GM12878 (cell line): ENCODE results near the gene AXIN1. TPM values are rescaled to one million over a fixed set of nuclear protein-coding genes. Genes with fewer than 3 reads are reported as not detected.

Experiments
- ATAC-seq: fragments of 200-7000 bp; cut with Tn5 transposase; 3 replicates; pipeline ENCODE4 v1.9.1; 2020; ENCODE audit warnings: mild to moderate bottlenecking, moderate library complexity
- BruUV-seq: library from RNA; stranded (reverse); fragments of 400-500 nt; replicated peaks from 2 replicates; lab custom pipeline; 2021; lab: Mats Ljungman, UMichigan
- CTCF ChIA-PET: fragments of 300-600 bp; sonication (Branson Sonifier 250); formaldehyde crosslinking; extraction: SDS; loops from one replicate; lab custom pipeline; 2021; ENCODE audit warnings: inconsistent platforms; lab: Yijun Ruan, JAX
- POLR2A ChIA-PET: fragments of 350-600 bp; formaldehyde crosslinking; extraction: SDS; loops from one replicate; lab custom pipeline; 2021; ENCODE audit warnings: inconsistent platforms; lab: Charles Lee
- RAD21 ChIA-PET: fragments of 300-600 bp; sonication (Branson Sonifier 250); formaldehyde crosslinking; loops from one replicate; lab custom pipeline; 2023; ENCODE audit warnings: antibody characterized with exemption; ENCODE audit not compliant: unreplicated experiment; lab: Charles Lee
- SMC1A ChIA-PET: fragments of 300-600 bp; sonication (Branson Sonifier 250); formaldehyde crosslinking; loops from one replicate; lab custom pipeline; 2023; ENCODE audit not compliant: unreplicated experiment, uncharacterized antibody; lab: Charles Lee
- DNase-seq: peaks from one replicate; pipeline ENCODE4 v3.0.0-alpha.2; 2011; ENCODE audit warnings: low read depth, low spot score
- FAIRE-seq: peaks from 3 replicates; lab custom pipeline; 2011; peaks lifted over from hg19 to GRCh38; lab: Jason Lieb, UNC
- H2AFZ ChIP-seq: 2 replicates; pipeline ENCODE4 v1.6.0; 2011; ENCODE audit warnings: low read depth, low read length, control low read depth; ENCODE audit not compliant: control insufficient read depth
- H3K27ac ChIP-seq: 2 replicates; pipeline ENCODE4 v1.5.1; 2011; ENCODE audit warnings: control low read depth; ENCODE audit not compliant: control insufficient read depth, insufficient read depth
- H3K27me3 ChIP-seq, 2 experiments: replicated peaks in 1 of 2; 2 replicates each; pipeline versions ENCODE4 v1.6.0 to v1.6.1; 2011; ENCODE audit warnings: low read length in 1 of 2; ENCODE audit not compliant: control insufficient read depth in 2 of 2, insufficient read depth in 2 of 2
- H3K36me3 ChIP-seq, 2 experiments: 2 replicates each; pipeline ENCODE4 v1.5.1; 2011; ENCODE audit warnings: low read length in 1 of 2; ENCODE audit not compliant: control insufficient read depth in 2 of 2, insufficient read depth in 2 of 2
- H3K4me1 ChIP-seq: 2 replicates; pipeline ENCODE4 v1.6.1; 2011; ENCODE audit warnings: mild to moderate bottlenecking, low read length, moderate library complexity, mixed read lengths; ENCODE audit not compliant: control insufficient read depth, insufficient read depth
- H3K4me2 ChIP-seq: 2 replicates; pipeline ENCODE4 v1.6.0; 2011; ENCODE audit warnings: control low read depth; ENCODE audit not compliant: control insufficient read depth, insufficient read depth
- H3K4me3 ChIP-seq: fragments of 200-600 bp; sonication (generic); 2 replicates; pipeline ENCODE4 v1.5.1; 2016
- H3K79me2 ChIP-seq: 2 replicates; pipeline ENCODE4 v1.6.0; 2011; ENCODE audit warnings: low read length; ENCODE audit not compliant: control insufficient read depth, insufficient read depth
- H3K9ac ChIP-seq: 2 replicates; pipeline ENCODE4 v1.8.0; 2011; ENCODE audit warnings: low read length, control low read depth, mixed read lengths; ENCODE audit not compliant: control insufficient read depth, insufficient read depth
- H3K9me3 ChIP-seq: replicated peaks from 3 replicates; pipeline ENCODE4 v1.5.1; 2011; ENCODE audit warnings: mild to moderate bottlenecking, low read length; ENCODE audit not compliant: control insufficient read depth, insufficient read depth
- H4K20me1 ChIP-seq: 2 replicates; pipeline ENCODE4 v1.6.0; 2011; ENCODE audit not compliant: control insufficient read depth, insufficient read depth
- BCL3 ChIP-seq: IDR thresholded peaks from 2 replicates; pipeline ENCODE4 v1.6.1; 2011; ENCODE audit warnings: borderline replicate concordance, low read depth, mild to moderate bottlenecking, moderate library complexity, low read length; ENCODE audit not compliant: insufficient read depth, poor library complexity, severe bottlenecking
- FOXK2 ChIP-seq: fragments of 450-650 bp; IDR thresholded peaks from 2 replicates; pipeline ENCODE4 v1.6.1; 2017; ENCODE audit warnings: mild to moderate bottlenecking, moderate library complexity
- KAT2A ChIP-seq: conservative IDR thresholded peaks from 2 replicates; pipeline ENCODE4 v1.6.1; 2011; ENCODE audit warnings: low read depth, low read length; ENCODE audit not compliant: control insufficient read depth
- MTA2 ChIP-seq: fragments of 450-650 bp; IDR thresholded peaks from 2 replicates; pipeline ENCODE4 v1.6.1; 2016; ENCODE audit warnings: low read depth, mild to moderate bottlenecking, moderate library complexity
- PAX5 ChIP-seq: IDR thresholded peaks from 2 replicates; pipeline ENCODE4 v1.6.1; 2011; ENCODE audit warnings: low read depth, low read length, borderline replicate concordance
- RAD21 ChIP-seq: IDR thresholded peaks from 2 replicates; pipeline ENCODE4 v1.6.1; 2011; ENCODE audit warnings: mild to moderate bottlenecking, low read depth, low read length, moderate library complexity; ENCODE audit not compliant: insufficient read depth
- RELA ChIP-seq: fragments of 450-650 bp; IDR thresholded peaks from 2 replicates; pipeline ENCODE4 v1.8.0; 2014; ENCODE audit warnings: borderline replicate concordance; ENCODE audit not compliant: partially characterized antibody
- SMARCA5 ChIP-seq: fragments of 450-650 bp; IDR thresholded peaks from 2 replicates; pipeline ENCODE4 v1.6.1; 2017; ENCODE audit warnings: mild to moderate bottlenecking
- TCF12 ChIP-seq: IDR thresholded peaks from 2 replicates; pipeline ENCODE4 v1.6.1; 2011; ENCODE audit warnings: low read depth, mild to moderate bottlenecking, low read length
- TCF3 ChIP-seq: IDR thresholded peaks from 2 replicates; pipeline ENCODE4 v1.6.1; 2012; ENCODE audit warnings: low read depth, mild to moderate bottlenecking, low read length, borderline replicate concordance; ENCODE audit not compliant: insufficient read depth
- USF1 ChIP-seq: IDR thresholded peaks from 2 replicates; pipeline ENCODE4 v1.6.1; 2011; ENCODE audit warnings: borderline replicate concordance, low read depth, mild to moderate bottlenecking, moderate library complexity, mixed read lengths, low read length; ENCODE audit not compliant: insufficient read depth; ENCODE audit errors: extremely low read length
- ZNF207 ChIP-seq: fragments of 450-650 bp; IDR thresholded peaks from 2 replicates; pipeline ENCODE4 v1.6.1; 2014; ENCODE audit warnings: antibody characterized with exemption, mild to moderate bottlenecking, borderline replicate concordance
- WGBS: methylation state at CpG from one replicate; pipeline ENCODE4 v1.1.6; 2016; ENCODE audit warnings: low lambda C conversion rate; ENCODE audit not compliant: insufficient replicate concordance, insufficient coverage; ENCODE audit errors: missing lambda C conversion rate; 5-methylcytosine and 5-hydroxymethylcytosine counted together
- in situ Hi-C: fragments of 300-500 bp; cut with MboI; formaldehyde crosslinking; loops from 9 replicates; pipeline ENCODE4 v1.14.3; 2018; ENCODE audit warnings: mixed read lengths
- intact Hi-C: fragments of 100-400 bp; cut with micrococcal nuclease; formaldehyde crosslinking; loops from one replicate; pipeline ENCODE4 v1.14.2; 2022; ENCODE audit not compliant: unreplicated experiment
- polyA plus RNA-seq, 11 experiments: library from polyadenylated mRNA; depleted of rRNA in 4 of 11; unstranded in 6 of 11; stranded (reverse) in 5 of 11; fragments of >200 nt; fragmentation: Nextera tagmentation in 4 of 11; fragmentation: Illumina TruSeq in 1 of 11; extraction: Ambion mirVana in 4 of 11; extraction: Trizol in 1 of 11; gene quantifications; 1 replicate in 1 of 11; 2 replicates in 10 of 11; pipeline versions ENCODE4 v1.2.1 to v1.2.3, GENCODE V29; 2011 to 2016; ENCODE audit warnings: inconsistent platforms in 2 of 11, missing spikeins in 2 of 11, low read depth in 1 of 11
- total RNA-seq, 4 experiments: library from RNA; depleted of rRNA in 3 of 4; stranded (reverse); fragments of >200 nt in 3 of 4; fragmentation: Illumina TruSeq in 1 of 4; extraction: Trizol in 1 of 4; gene quantifications; 2 replicates each; pipeline versions ENCODE4 v1.2.1 to v1.2.3, GENCODE V29; 2013 to 2021
- TF ChIP-seq, protein P1 (sequence below): IDR thresholded peaks from 2 replicates; pipeline ENCODE4 v1.6.1; 2011; ENCODE audit warnings: mild to moderate bottlenecking, low read depth, low read length, moderate library complexity; ENCODE audit not compliant: insufficient replicate concordance

Gene AXIN1
- total and polyA plus RNA-seq, 10 of the 15 experiments (the other 5 are each of a cell fraction or from before 2014, with no cell fraction given) = 0.26 to 27.1 (median 7.7) TPM

DNA sequence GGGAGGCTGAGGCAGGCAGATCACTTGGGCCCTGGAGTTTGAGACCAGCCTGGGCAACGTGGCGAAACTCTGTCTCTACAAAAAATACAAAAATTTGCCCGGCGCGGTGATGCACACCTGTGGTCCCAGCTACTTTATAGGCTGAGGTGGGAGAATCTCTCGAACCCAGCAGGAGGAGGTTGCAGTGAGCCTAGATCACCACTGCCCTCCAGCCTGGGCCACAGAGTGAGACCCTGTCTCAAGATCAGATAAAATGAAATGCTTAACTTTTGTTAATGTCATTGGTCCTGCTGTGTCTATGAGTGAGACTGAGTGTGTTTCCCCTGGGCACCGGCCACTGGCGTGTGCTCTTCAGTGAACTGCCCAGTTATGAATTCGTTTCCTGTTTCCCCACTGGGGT is 107.4 kb downstream of the AXIN1 start (continued):
- TF ChIP-seq USF1 (no peak), TCF12 (no peak), RAD21 (no peak), MTA2 (no peak), RELA (no peak), KAT2A (no peak), PAX5 (no peak)

DNA sequence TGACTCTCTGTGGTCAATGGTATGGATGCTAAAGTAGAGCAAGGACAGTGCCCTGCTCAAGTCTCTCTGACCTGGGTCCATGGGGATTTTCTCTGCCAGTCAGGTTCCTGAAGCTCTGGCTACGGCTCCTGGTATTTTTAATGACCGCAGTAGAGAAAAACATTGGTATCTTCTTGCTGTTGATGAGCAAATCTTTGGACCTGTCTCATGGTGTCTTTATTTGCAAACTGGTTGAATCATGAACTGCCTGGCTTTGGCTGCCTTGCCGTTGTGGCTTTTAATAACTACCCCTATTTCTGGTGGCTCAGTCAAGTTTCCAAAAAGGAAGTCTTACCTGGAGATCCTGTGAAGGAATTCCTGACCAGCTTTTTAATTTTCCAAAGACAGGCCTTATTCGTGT is 109.2 kb downstream of the AXIN1 start:
- intact Hi-C loops = no loop called here
- no peak for FAIRE-seq
- ChIA-PET POLR2A (no interaction called here), CTCF (interaction anchor here (1.8 kb wide), 1 partner anchor 8 kb away, joined by 6 read pairs; the partner anchor contains the start of gene FAM234A), RAD21 (interaction anchor here (1.0 kb wide), 1 partner anchor 8 kb away, joined by 4 read pairs; the partner anchor contains the start of gene FAM234A), SMC1A (interaction anchor here (1.1 kb wide), 2 partner anchors 10 to 14 kb away, joined by 3 to 5 read pairs; partner anchors contain the start of gene LUC7L)
- WGBS = 100% methylated on average over 4 of the region's 4 CpGs
- Histone ChIP-seq H4K20me1 (no peaks in the 10 kb centered on the region), H3K79me2 (no peaks in the 10 kb centered on the region; the same call in 1 of the 2 replicates), H3K4me3 (no peak overlapping the region), H3K4me1 (peaks cover 23% of the 10 kb centered on the region), H3K9me3 (no peaks in the 10 kb centered on the region), H3K4me2 (no peak overlapping the region), H3K36me3 (no peaks in the 10 kb centered on the region; a peak in 1 of 4 replicates), H3K27ac (no peak overlapping the region), H3K27me3 (no peaks in the 10 kb centered on the region), H2AFZ (no peak overlapping the region), H3K9ac (no peak overlapping the region)
- in situ Hi-C loops = no loop called here
- BruUV-seq = no TSS peak
- no peak for DNase-seq
- no peak for ATAC-seq
- no peak for TF ChIP-seq TCF3
- TF ChIP-seq FOXK2 = no peak
- TF ChIP-seq BCL3 = peak; percentile 70
- TF ChIP-seq, protein P1, sequence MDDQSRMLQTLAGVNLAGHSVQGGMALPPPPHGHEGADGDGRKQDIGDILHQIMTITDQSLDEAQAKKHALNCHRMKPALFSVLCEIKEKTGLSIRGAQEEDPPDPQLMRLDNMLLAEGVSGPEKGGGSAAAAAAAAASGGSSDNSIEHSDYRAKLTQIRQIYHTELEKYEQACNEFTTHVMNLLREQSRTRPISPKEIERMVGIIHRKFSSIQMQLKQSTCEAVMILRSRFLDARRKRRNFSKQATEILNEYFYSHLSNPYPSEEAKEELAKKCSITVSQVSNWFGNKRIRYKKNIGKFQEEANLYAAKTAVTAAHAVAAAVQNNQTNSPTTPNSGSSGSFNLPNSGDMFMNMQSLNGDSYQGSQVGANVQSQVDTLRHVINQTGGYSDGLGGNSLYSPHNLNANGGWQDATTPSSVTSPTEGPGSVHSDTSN = peak; percentile 7
- no peak for TF ChIP-seq SMARCA5
- TF ChIP-seq ZNF207 = no peak
